ENCODE data around the gene C17orf107. TPM values are rescaled to one million over a fixed set of nuclear protein-coding genes. Genes with fewer than 3 reads are reported as not detected.
A peak's percentile ranks its signal among the peaks of the same experiment; 100 is the strongest.

The C17orf107 gene
- total RNA-seq, 2 experiments from 2014 or later = 3.0 to 3.6 TPM

DNA sequence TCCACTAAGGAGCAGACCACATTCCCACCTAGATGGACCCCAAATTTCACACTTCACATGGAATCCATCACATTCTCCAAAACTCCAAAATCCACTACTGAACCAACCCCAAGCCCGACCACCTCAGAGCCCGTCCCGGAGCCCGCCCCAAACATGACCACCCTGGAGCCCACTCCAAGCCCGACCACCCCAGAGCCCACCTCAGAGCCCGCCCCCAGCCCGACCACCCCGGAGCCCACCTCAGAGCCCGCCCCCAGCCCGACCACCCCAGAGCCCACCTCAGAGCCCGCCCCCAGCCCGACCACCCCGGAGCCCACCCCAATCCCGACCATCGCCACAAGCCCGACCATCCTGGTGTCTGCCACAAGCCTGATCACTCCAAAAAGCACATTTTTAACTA is 34.3 kb downstream of the C17orf107 start:
- intact Hi-C loops (cut with micrococcal nuclease) = no loop called here
- Mint-ChIP-seq H3K27me3 (no peaks in the 10 kb centered on the region), H3K4me1 (ENCODE audit: low read depth) (peaks cover 31% of the 10 kb centered on the region), H3K36me3 (ENCODE audit: low read depth) (peaks cover 40% of the 10 kb centered on the region), H3K4me3 (no peak overlapping the region), H3K27ac (no peak overlapping the region), H3K9me3 (no peaks in the 10 kb centered on the region)
- POLR2A ChIA-PET = interaction anchor here (1.1 to 1.6 kb wide), 4 partner anchors 9 to 34 kb away, joined by 3 to 5 read pairs (median 4); partner anchors contain the start of genes PFN1 and SPAG7
- no peak for DNase-seq
- TF ChIP-seq CTCF (IDR thresholded peaks at IDR 0.05) = no peak
- CTCF ChIA-PET = interaction anchor here (1.3 kb wide), 2 partner anchors 25 to 30 kb away, joined by 6 read pairs; partner anchors contain the start of gene CHRNE
- no peak for ATAC-seq

- H3K27ac Mint-ChIP-seq = no peak overlapping the region
- H3K36me3 Mint-ChIP-seq (ENCODE audit: low read depth) = peaks cover 41% of the 10 kb centered on the region
- peaks cover 33% of the 10 kb centered on the region for H3K4me1 Mint-ChIP-seq (ENCODE audit: low read depth)
- CTCF ChIA-PET = interaction anchor here (1.3 to 1.4 kb wide), 3 partner anchors 11 to 31 kb away, joined by 3 to 6 read pairs (median 6); partner anchors contain the start of gene CHRNE
- no peaks in the 10 kb centered on the region for H3K9me3 Mint-ChIP-seq
- no peak overlapping the region for H3K4me3 Mint-ChIP-seq
- intact Hi-C loops (cut with micrococcal nuclease) = no loop called here
- peak; percentile 48 for ATAC-seq
- peak; percentile 38 for DNase-seq
- H3K27me3 Mint-ChIP-seq = no peaks in the 10 kb centered on the region
- POLR2A ChIA-PET = interaction anchor here (1.1 to 1.6 kb wide), 4 partner anchors 8 to 33 kb away, joined by 3 to 5 read pairs (median 4); partner anchors contain the start of genes PFN1 and SPAG7
- peak; percentile 24 for TF ChIP-seq CTCF (IDR thresholded peaks at IDR 0.05)
Measured at GRCh38 chr17:4934173-4934979, 35.0 kb downstream of the C17orf107 start.

- Mint-ChIP-seq H3K27ac (no peak overlapping the region), H3K27me3 (no peaks in the 10 kb centered on the region), H3K4me3 (no peak overlapping the region), H3K4me1 (ENCODE audit: low read depth) (peaks cover 33% of the 10 kb centered on the region), H3K9me3 (no peaks in the 10 kb centered on the region), H3K36me3 (ENCODE audit: low read depth) (peaks cover 46% of the 10 kb centered on the region)
- CTCF ChIA-PET = interaction anchor here (1.4 kb wide), 1 partner anchor 12 kb away, joined by 3 read pairs; no protein-coding TSS in a partner anchor
- TF ChIP-seq CTCF (IDR thresholded peaks at IDR 0.05) = no peak
- DNase-seq (no peak), ATAC-seq (no peak)
- POLR2A ChIA-PET = interaction anchor here (1.5 to 5.8 kb wide), 3 partner anchors 10 to 16 kb away, joined by 5 to 19 read pairs (median 9); no protein-coding TSS in a partner anchor
- intact Hi-C loops (cut with micrococcal nuclease) = no loop called here
Measured at GRCh38 chr17:4935650-4936049, 36.3 kb downstream of the C17orf107 start.

- POLR2A ChIA-PET = interaction anchor here (0.8 to 5.8 kb wide), 8 partner anchors 9 to 142 kb away, joined by 3 to 19 read pairs (median 4); partner anchors contain the start of gene ZFP3
- Mint-ChIP-seq H3K27ac (peak overlapping the region; percentile 25), H3K36me3 (ENCODE audit: low read depth) (peaks cover 48% of the 10 kb centered on the region), H3K9me3 (no peaks in the 10 kb centered on the region), H3K4me3 (no peak overlapping the region), H3K4me1 (ENCODE audit: low read depth) (peaks cover 34% of the 10 kb centered on the region), H3K27me3 (no peaks in the 10 kb centered on the region)
- intact Hi-C loops (cut with micrococcal nuclease) = no loop called here
- ATAC-seq = no peak
- DNase-seq = no peak
- no peak for TF ChIP-seq CTCF (IDR thresholded peaks at IDR 0.05)
- CTCF ChIA-PET = interaction anchor here (1.2 kb wide), 1 partner anchor 27 kb away, joined by 3 read pairs; no protein-coding TSS in a partner anchor
Measured at GRCh38 chr17:4936436-4936835, 37.1 kb downstream of the C17orf107 start.
